NT2/D1 (cell line): Measurements from ENCODE around the gene PLXNC1.

Source experiments
- SUZ12 ChIP-seq: IDR thresholded peaks from 2 replicates; pipeline ENCODE4 v1.6.1; 2011; ENCODE audit not compliant: insufficient read length, insufficient read depth; ENCODE audit errors: extremely low read depth
- YY1 ChIP-seq: IDR thresholded peaks from 2 replicates; pipeline ENCODE4 v1.6.1; 2011; ENCODE audit not compliant: insufficient read length, insufficient read depth

- no peak for TF ChIP-seq YY1
- TF ChIP-seq SUZ12: no peak
Observed at GRCh38 chr12:94329366-94329765, 181.0 kb downstream of the PLXNC1 start.
